HEK293T (cell line): ENCODE measurements around the gene PAQR9.

Source experiments
- CTBP1 ChIP-seq: fragments of 450-650 bp; IDR thresholded peaks from 2 replicates; pipeline ENCODE4 v1.6.1; 2016; ENCODE audit warnings: borderline replicate concordance
- PKNOX1 ChIP-seq: fragments of 450-650 bp; IDR thresholded peaks from 2 replicates; pipeline ENCODE4 v1.6.1; 2016
- SP1 ChIP-seq: fragments of 450-650 bp; IDR thresholded peaks from 2 replicates; pipeline ENCODE4 v1.6.1; 2017
- TARDBP ChIP-seq: fragments of 450-650 bp; IDR thresholded peaks from 2 replicates; pipeline ENCODE4 v1.6.1; 2016

GRCh38 chr3:142934128-142934886 is 29.2 kb downstream of the PAQR9 start:
- TF ChIP-seq TARDBP (no peak), SP1 (no peak), PKNOX1 (no peak), CTBP1 (no peak)
